HG03196 (cell line): ENCODE measurements around the gene SLC25A10.
"Not testable (repeated sequence)": the region's sequence is repeated elsewhere in the genome, so short reads cannot be mapped to it uniquely, and the experiment has no call there.

Source experiments
- ATAC-seq: cut with Tn5 transposase; IDR thresholded peaks from one replicate; pipeline ENCODE4 v1.9.1; 2021; ENCODE audit not compliant: unreplicated experiment

Gene SLC25A10

GRCh38 chr17:81719410-81720266 lies 7.6 kb downstream of the SLC25A10 start:
- ATAC-seq: no peak

- ATAC-seq: no peak
Observed at GRCh38 chr17:81720267-81721071, 8.4 kb downstream of the SLC25A10 start.

GRCh38 chr17:81722184-81723120 lies 10.4 kb downstream of the SLC25A10 start:
- ATAC-seq: no peak

GRCh38 chr17:81723651-81724209 lies 11.6 kb downstream of the SLC25A10 start:
- ATAC-seq: no peak

- ATAC-seq: no peak
Observed at GRCh38 chr17:81725439-81725838, 13.4 kb downstream of the SLC25A10 start.

- ATAC-seq: no peak
Observed at GRCh38 chr17:81726004-81726403, 13.9 kb downstream of the SLC25A10 start.

- no peak for ATAC-seq
Observed at GRCh38 chr17:81727324-81728031, 15.4 kb downstream of the SLC25A10 start.

GRCh38 chr17:81733507-81734404 lies 21.7 kb downstream of the SLC25A10 start:
- no peak for ATAC-seq

GRCh38 chr17:81734405-81735263 lies 22.6 kb downstream of the SLC25A10 start:
- no peak for ATAC-seq

GRCh38 chr17:81735264-81736102 lies 23.4 kb downstream of the SLC25A10 start:
- ATAC-seq: no peak

GRCh38 chr17:81737947-81738800 lies 26.1 kb downstream of the SLC25A10 start:
- no peak for ATAC-seq

- no peak for ATAC-seq
Observed at GRCh38 chr17:81738801-81739393, 26.8 kb downstream of the SLC25A10 start.

- ATAC-seq: not testable (repeated sequence)
Observed at GRCh38 chr17:81739593-81739992, 27.5 kb downstream of the SLC25A10 start.

- no peak for ATAC-seq
Observed at GRCh38 chr17:81740395-81740961, 28.4 kb downstream of the SLC25A10 start.

GRCh38 chr17:81741049-81741593 lies 29.0 kb downstream of the SLC25A10 start:
- no peak for ATAC-seq
